Kidney epithelial cell (primary cell): Measurements from ENCODE around the gene KRT32. TPM values are rescaled to one million over a fixed set of nuclear protein-coding genes. Genes with fewer than 3 reads are reported as not detected.

Experiments used
- DNase-seq: peaks from one replicate; pipeline ENCODE4 v3.0.0-alpha.2; 2010; ENCODE audit warnings: low read depth
- H3K27me3 ChIP-seq: 2 replicates; pipeline ENCODE4 v1.6.0; 2011; ENCODE audit warnings: low read length; ENCODE audit not compliant: control insufficient read depth, insufficient read depth
- H3K36me3 ChIP-seq: 2 replicates; pipeline ENCODE4 v1.5.1; 2011; ENCODE audit warnings: low read length; ENCODE audit not compliant: control insufficient read depth, insufficient read depth
- H3K4me3 ChIP-seq: 2 replicates; pipeline ENCODE4 v1.5.1; 2011; ENCODE audit warnings: low read depth, mild to moderate bottlenecking, control low read depth, low read length
- CTCF ChIP-seq: IDR thresholded peaks from 2 replicates; pipeline ENCODE4 v1.5.1; 2011; ENCODE audit warnings: mild to moderate bottlenecking, moderate library complexity, low read length, control low read depth, inconsistent platforms; ENCODE audit not compliant: insufficient read depth, poor library complexity, severe bottlenecking
- total RNA-seq: library from RNA; depleted of rRNA; stranded (reverse); fragments of >200 nt; gene quantifications from 2 replicates; pipeline ENCODE4 v1.2.3, GENCODE V29; 2015

The KRT32 gene
- total RNA-seq, 1 donor from 2014 or later, result not detected

DNA sequence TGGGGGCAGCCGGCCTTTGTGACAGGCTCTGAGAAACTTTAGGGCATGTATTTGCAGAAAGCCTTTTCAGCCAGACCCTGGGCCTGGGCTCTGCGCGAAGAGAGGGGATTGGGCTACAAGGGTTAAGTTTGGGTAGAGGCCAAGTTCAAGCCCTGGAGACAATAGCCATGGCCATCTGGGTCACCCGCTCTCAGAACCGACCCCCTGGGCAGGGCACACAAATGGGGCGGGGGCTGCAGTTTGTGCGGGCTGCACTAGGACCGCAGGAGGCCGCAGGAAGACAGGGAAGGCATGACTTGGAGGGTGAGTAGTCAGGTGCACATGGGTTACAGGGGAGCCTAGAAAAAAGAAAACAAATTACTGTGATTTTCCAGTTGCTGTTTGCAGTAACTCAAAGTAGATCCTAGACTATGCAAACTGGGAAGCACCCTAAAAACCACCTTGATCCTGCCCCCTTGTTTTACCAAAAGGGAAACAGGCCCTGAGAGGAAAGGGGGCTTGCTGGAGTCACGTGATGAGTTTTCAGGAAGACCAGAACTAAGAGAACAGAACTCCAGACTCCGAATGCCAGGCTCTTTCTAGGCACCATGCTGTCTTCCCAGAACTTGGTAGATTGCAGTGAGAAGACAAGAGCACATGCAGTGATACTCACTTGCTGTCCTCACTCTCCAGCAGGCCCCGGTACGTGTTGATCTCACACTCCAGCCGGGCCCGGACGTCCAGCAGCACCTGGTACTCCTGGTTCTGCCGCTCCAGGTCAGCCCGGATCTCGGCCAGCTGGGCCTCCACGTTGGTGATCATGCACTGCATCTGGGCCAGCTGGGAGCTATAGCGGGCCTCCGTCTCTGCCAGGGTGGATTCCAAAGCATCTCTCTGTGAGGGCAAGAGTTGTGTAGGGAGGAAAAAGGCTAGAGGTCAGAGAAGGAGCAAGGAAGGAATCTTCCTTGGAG is 10.0 kb upstream of the KRT32 start:
- DNase-seq, result no peak
- no peak for TF ChIP-seq CTCF
- Histone ChIP-seq H3K36me3 (no peaks in the 10 kb centered on the region), H3K27me3 (no peaks in the 10 kb centered on the region), H3K4me3 (no peak overlapping the region)

GRCh38 chr17:41475421-41475820 is 8.2 kb upstream of the KRT32 start:
- no peaks in the 10 kb centered on the region for H3K36me3 ChIP-seq
- TF ChIP-seq CTCF, result no peak
- no peak overlapping the region for H3K4me3 ChIP-seq
- H3K27me3 ChIP-seq, result no peaks in the 10 kb centered on the region
- DNase-seq, result no peak

DNA sequence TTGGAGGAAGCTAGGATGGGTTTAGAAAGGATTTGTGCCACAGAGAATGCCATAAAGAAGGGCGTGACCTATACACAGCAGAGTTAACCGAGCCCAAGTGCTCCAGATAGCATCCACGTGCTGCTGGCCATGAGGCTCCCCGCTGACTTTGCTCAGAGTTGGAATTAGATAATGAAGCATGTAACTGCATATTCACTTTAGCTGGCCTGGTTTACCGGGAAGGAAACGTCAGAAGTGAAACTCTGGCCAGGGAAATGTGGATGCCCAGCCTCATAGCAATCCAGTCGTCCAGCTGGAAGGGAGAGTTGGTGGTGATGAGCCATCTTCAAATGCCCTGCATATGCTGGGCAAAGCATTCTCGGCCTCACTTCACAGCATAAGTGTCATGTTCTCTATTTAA is 7.7 kb upstream of the KRT32 start:
- no peak for TF ChIP-seq CTCF
- H3K27me3 ChIP-seq, result no peaks in the 10 kb centered on the region

DNA sequence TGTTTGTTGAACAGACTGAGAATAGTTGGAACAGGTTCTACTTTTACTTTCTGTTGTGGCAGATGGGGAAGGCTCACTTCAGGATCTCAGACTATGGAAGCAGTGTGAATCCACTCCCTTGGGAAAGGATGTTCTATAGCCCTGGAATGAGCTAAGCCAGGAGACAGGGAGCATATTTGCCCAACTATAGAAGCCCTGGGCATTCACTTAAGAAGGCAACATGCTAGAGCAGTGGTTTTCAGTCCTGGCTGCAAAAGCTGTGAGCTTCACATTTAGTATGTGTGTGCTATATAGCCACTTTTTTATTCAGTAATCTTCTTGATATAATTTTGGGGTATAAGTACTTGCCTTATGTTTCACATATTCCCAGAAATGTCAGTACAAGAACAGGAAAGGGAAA is 1.2 kb upstream of the KRT32 start:
- DNase-seq, result no peak
- Histone ChIP-seq H3K27me3 (no peaks in the 10 kb centered on the region), H3K36me3 (no peaks in the 10 kb centered on the region), H3K4me3 (no peak overlapping the region)
- TF ChIP-seq CTCF, result no peak

More for the DNA sequence above, 7.7 kb upstream of the KRT32 start:
- no peaks in the 10 kb centered on the region for H3K36me3 ChIP-seq
- no peak for DNase-seq
- no peak overlapping the region for H3K4me3 ChIP-seq

- DNase-seq, result no peak
- no peak for TF ChIP-seq CTCF
- Histone ChIP-seq H3K4me3 (no peak overlapping the region), H3K27me3 (no peaks in the 10 kb centered on the region), H3K36me3 (no peaks in the 10 kb centered on the region)
These were observed 375 bp upstream of the KRT32 start for GRCh38 chr17:41467561-41467960.
